Measurements from ENCODE around the gene RRBP1.

RRBP1 gene

DNA sequence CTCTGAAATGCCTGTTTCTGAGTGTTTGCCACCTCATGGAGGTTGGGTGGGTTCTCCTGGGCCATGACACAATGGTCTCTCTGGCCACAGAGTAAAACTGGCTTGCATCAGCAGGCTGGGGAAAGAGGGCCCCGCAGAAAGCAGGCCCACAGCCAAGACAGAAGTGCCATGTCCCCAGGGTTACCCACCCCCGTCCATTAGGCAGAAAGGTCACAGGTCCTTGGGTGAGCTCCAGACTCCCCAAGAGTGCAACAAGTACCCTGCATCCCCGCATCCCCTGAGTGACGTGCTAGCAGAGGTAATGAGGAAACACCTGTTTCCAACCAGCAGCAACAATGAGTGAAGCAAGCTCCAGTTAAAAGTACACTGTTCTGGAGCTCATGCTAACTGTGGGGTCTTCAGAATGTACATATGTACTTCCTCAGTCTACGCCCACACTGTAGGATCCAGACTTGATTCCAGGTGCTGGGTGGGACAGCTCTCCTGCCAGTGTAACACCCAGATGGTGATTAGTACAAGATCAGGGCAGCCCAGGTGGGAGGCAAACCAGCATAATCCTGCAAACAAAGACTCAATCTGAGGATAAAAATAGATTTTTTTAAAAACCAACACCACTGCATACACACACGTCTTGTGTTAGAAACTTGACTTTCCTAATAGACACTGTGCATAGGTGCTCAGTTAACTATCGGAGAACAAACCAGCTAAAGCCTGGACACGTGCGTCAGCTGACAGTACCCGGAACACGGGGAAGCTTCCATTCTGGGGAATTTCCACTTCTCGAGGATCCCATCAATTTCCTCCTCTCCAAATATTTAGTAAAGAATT is 31.5 kb downstream of the RRBP1 start:
- no peak for DNase-seq (ENCODE audit: low read depth in 1 of 2, low spot score in 1 of 2)

DNA sequence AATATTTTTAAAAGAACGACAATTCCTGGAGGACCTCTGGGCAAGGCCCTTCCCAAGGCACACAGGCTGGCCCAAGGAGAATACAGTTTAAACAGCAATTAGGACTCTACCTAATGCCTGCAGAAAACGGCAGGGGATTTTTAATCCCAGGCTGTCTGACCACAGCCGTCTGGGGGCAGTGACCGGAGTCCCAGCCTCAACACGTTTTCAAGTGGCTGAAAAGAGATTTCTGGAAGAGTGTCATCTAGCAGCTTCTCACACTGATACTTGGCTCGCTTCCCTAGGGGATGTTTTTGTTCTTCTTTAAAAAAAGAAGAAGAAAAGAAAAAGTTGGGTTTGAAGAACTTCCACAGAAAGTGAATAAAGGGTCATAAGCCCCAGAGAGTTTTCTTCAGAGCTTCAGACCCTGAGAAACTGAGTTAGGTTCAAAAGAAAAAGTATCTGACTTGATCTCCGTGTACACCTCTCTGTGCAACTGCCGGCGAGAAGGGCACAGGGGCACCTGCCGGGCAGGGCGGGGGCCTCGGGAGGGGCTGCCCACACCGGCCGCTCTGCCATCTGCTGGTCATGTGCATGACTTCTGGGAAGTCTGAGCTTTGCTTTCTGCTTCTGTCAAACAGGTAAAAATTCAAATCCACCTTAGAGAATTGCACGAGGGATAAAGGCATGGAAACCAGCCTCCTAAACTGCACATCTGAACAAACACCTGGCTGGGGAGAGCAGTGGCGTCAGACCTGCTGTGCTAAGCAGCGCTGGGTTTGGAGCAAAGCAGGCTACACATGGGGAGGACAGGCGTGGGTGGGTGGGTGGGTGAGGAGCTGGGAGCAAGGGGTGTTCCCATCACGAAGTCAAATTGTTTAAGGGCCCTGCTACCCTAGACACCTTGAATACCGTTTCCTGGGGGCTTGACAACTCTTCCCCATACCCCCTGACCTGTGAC is 33.0 kb downstream of the RRBP1 start:
- no peak for DNase-seq (ENCODE audit: low read depth in 1 of 2, low spot score in 1 of 2)

GRCh38 chr20:17648315-17648646 is 33.8 kb downstream of the RRBP1 start:
- no peak for DNase-seq (ENCODE audit: low read depth in 1 of 2, low spot score in 1 of 2)

- DNase-seq (ENCODE audit: low read depth in 1 of 2, low spot score in 1 of 2): no peak
Measured at GRCh38 chr20:17647391-17648314, 34.4 kb downstream of the RRBP1 start.

- DNase-seq (ENCODE audit: low read depth in 1 of 2, low spot score in 1 of 2): no peak
Measured at GRCh38 chr20:17646961-17647301, 35.1 kb downstream of the RRBP1 start.

- no peak for DNase-seq (ENCODE audit: low read depth in 1 of 2, low spot score in 1 of 2)
Measured at GRCh38 chr20:17646209-17646960, 35.7 kb downstream of the RRBP1 start.

DNA sequence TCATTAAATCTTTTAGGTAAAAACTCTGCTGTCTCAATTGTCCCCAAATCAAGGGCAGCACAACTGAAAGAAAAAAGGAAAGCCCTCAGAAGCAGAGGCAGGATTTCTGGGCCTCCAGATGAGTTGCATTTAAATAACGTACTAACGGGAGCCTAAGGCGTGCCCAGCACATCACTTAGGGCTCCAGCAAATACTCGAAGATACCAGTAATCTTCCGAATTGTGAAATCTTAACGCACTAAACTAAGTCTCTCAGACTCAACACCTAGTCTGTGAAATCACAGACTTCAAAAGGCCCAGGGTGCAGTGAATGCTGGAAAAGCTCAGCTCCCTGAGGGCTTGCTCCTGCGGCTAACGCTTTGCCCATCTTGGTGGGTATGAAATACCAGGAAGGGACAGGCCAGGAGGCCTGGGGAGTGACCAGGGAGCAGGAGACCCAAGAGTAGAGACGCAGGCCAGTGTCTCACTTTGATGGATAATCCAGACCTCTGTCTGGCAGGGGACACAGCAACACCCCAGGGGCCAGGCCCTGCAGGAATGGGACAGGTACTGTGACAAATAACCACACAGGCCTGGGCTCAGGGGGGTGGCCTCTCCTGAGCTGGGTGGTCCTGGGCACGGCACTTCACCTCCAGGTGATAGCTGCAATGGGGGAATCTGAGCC is 36.4 kb downstream of the RRBP1 start:
- DNase-seq (ENCODE audit: low read depth in 1 of 2, low spot score in 1 of 2): no peak

DNA sequence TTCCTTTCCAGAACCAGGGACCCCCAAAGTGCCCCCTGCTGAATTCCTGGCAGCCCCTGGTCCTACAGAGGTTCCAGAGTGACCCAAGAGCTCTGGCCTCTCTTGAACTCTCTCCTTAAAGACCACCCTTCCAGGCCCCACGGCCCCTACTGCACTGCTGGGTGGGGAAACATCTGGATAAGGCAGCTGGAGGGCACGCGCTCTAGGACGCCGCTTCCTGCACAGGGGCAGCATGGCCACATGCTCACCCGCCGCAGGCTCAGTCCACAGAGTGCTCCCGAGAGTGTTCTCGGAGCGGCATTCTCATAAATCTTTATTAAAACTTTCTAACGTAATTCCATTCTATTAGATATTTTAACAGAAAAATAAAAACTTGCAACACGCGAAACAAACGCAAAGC is 37.0 kb downstream of the RRBP1 start:
- DNase-seq (ENCODE audit: low read depth in 1 of 2, low spot score in 1 of 2): no peak

- no peak for DNase-seq (ENCODE audit: low read depth in 1 of 2, low spot score in 1 of 2)
Measured at GRCh38 chr20:17644451-17644850, 37.6 kb downstream of the RRBP1 start.

DNA sequence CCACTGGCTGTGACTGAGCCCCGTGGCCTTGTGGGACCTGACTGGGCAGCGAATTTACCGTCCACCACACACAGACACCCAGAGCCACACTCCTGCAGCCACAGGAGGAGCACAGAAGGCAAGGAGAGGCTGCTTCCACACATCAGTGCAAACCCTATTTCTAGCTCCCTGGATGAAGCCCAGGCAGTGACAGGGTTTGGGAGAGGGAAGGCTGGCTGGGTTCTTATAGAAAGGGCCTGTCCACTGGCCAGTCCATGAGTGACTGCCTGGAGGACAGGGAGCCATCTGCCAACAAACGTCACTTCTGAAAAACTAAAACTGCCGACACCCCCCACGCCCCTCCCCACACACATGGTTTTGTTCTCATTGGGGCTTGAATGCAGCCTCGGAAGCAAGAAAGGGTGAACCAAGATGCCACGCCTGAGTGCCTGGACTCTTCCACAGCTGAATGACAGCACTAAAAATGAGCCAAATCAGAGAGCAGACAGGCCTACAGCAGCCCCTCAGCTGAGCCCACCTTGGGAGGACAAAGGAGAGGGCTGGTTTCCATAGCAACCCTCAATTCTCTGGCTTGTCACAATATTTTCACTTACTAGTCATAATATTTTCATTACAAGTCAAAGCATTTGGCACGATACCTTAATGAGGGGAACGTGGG is 38.4 kb downstream of the RRBP1 start:
- no peak for DNase-seq (ENCODE audit: low read depth in 1 of 2, low spot score in 1 of 2)

- DNase-seq (ENCODE audit: low read depth in 1 of 2, low spot score in 1 of 2): no peak
Measured at GRCh38 chr20:17642404-17643269, 39.4 kb downstream of the RRBP1 start.

- DNase-seq (ENCODE audit: low read depth in 1 of 2, low spot score in 1 of 2): no peak
Measured at GRCh38 chr20:17641993-17642392, 40.0 kb downstream of the RRBP1 start.

- no peak for DNase-seq (ENCODE audit: low read depth in 1 of 2, low spot score in 1 of 2)
Measured at GRCh38 chr20:17641520-17641964, 40.5 kb downstream of the RRBP1 start.

GRCh38 chr20:17640875-17641378 is 41.1 kb downstream of the RRBP1 start:
- DNase-seq (ENCODE audit: low read depth in 1 of 2, low spot score in 1 of 2): no peak

DNA sequence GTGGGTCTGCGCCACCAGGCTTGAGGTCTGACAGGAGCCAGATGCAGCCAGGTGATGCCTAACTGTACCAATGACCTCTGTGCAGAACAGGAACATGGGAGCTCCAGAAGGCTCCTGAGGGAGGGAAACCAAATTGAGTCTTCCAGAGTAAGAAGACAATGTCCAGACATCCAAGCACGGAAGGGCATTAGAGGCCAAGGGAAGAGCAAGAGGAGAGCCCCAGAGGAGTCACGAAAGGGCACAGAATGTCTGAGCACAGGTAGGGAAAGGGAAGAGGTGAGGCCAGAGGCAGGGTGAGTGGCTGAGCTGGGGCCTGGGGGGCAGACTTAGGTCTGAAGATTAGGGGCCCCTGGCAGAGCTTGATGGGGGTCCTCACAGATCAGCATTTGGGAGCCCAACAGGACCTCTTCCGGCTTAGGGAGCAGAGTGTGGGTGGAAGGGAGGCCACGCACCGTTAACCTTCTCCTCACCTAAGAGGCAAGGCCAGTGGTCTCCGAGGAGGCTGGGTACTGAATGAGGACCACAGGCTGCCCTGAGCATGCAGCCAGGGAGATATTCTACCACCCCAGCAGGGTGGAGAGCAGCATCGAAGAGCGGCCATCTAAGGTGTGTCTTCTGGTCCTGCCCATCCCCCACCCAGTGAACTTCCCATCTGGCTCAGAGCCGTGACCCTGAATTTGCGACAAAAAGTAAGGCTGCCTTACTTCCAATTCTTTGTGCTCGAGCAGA is 41.7 kb downstream of the RRBP1 start:
- DNase-seq (ENCODE audit: low read depth in 1 of 2, low spot score in 1 of 2): no peak

GRCh38 chr20:17638835-17639407 is 43.1 kb downstream of the RRBP1 start:
- no peak for DNase-seq (ENCODE audit: low read depth in 1 of 2, low spot score in 1 of 2)

DNA sequence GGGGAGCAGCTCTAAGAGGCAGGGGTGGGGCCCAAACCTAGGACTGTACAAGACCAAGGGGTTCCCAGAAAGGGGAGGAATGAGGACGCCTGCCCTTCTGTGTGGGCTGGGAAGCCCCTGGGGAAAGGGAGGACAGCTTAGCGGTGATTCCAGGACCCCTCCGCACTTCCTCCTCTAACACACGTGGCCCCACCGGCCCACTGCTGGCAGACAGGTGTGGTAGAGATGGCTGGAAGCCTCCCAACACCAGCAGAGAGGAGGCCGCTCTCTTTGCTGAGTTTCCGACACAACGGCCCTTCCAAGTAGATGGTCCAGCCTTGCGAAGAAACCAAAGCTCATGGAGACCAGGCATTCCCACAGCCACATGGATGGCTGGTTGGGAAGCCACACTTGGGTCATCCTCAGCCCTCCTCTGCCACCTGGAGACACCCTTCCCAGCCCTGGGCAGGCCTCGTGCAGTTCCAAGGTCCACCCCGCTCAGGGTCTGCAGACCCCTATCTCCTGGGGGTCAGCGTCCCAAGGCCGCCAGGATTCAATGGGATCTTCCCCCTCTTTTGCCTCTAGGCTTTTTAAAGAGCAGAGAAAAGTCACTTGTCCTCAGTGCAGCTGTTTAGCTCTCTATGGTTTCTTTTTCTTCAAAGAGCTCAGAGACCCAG is 43.9 kb downstream of the RRBP1 start:
- DNase-seq (ENCODE audit: low read depth in 1 of 2, low spot score in 1 of 2): no peak
